Transverse colon (tissue), 4 donors: ENCODE results near the gene RPL38. TPM values are rescaled to one million over a fixed set of nuclear protein-coding genes. Genes with fewer than 3 reads are reported as not detected.

ENCODE experiments used
- DNase-seq: peaks from one replicate; pipeline ENCODE4 v3.0.0-alpha.2; 2019
- H3K27ac ChIP-seq, 4 donors: fragments of 200-600 bp; sonication (generic); 2 replicates each; pipeline ENCODE4 v1.5.1; 2016 to 2018; ENCODE audit warnings: inconsistent platforms in 4 of 4
- H3K27me3 ChIP-seq: fragments of 200-600 bp; sonication (generic); 2 replicates; pipeline ENCODE4 v1.5.1; 2017; ENCODE audit warnings: inconsistent platforms
- H3K36me3 ChIP-seq, 4 donors: fragments of 200-600 bp; sonication (generic); 2 replicates each; pipeline ENCODE4 v1.5.1; 2017 to 2019; ENCODE audit warnings: inconsistent platforms in 4 of 4
- H3K4me1 ChIP-seq, 4 donors: fragments of 200-600 bp; sonication (generic); 2 replicates each; pipeline ENCODE4 v1.5.1; 2017 to 2020; ENCODE audit warnings: inconsistent platforms in 4 of 4
- H3K4me3 ChIP-seq, 4 donors: fragments of 200-600 bp; sonication (generic); 1 replicate in 1 of 4; 2 replicates in 3 of 4; pipeline versions ENCODE4 v1.5.1 to v1.6.1; 2017 to 2019; ENCODE audit warnings: inconsistent platforms in 4 of 4
- H3K9me3 ChIP-seq, 2 donors: fragments of 200-600 bp; sonication (generic); 2 replicates each; pipeline ENCODE4 v1.5.1; 2017 to 2019; ENCODE audit warnings: inconsistent platforms in 2 of 2
- CTCF ChIP-seq, 5 experiments: fragments of 200-600 bp in 3 of 5; fragments of 450-650 bp in 2 of 5; sonication (generic) in 3 of 5; IDR thresholded peaks; 1 replicate in 2 of 5; 2 replicates in 3 of 5; pipeline ENCODE4 v1.5.1; 2016 to 2017; ENCODE audit warnings: antibody characterized with exemption in 5 of 5, inconsistent platforms in 3 of 5, mild to moderate bottlenecking in 2 of 5, moderate library complexity in 1 of 5
- EP300 ChIP-seq: sonication (generic); formaldehyde crosslinking; IDR thresholded peaks from one replicate; pipeline ENCODE4 v1.6.1; 2017; ENCODE audit warnings: antibody characterized with exemption, low read depth
- POLR2A ChIP-seq: fragments of 450-650 bp; IDR thresholded peaks from one replicate; pipeline ENCODE4 v1.6.1; 2016; ENCODE audit warnings: antibody characterized with exemption, mild to moderate bottlenecking, moderate library complexity
- POLR2AphosphoS5 ChIP-seq, 3 donors: sonication (generic); formaldehyde crosslinking; IDR thresholded peaks; one replicate each; pipeline ENCODE4 v1.6.1; 2016; ENCODE audit warnings: antibody characterized with exemption in 3 of 3
- WGBS, 2 donors: methylation state at CpG; one replicate each; pipeline ENCODE4 v1.1.5; 2018; ENCODE audit warnings: low coverage in 1 of 2; 5-methylcytosine and 5-hydroxymethylcytosine counted together
- in situ Hi-C, 4 donors: fragments of 200-750 bp; cut with MboI; loops; one replicate each; pipeline versions ENCODE4 v1.15.0 to v1.15.1; 2017; ENCODE audit warnings: low sequenced_read_pairs in 3 of 4, low pct_ligation_motif_present in 1 of 4, low pct_unique_long_range_greater_than_20kb in 1 of 4
- intact Hi-C: fragments of 100-400 bp; cut with DNase I; formaldehyde crosslinking; loops from one replicate; pipeline ENCODE4 v1.15.1; 2023; ENCODE audit warnings: low total_unique reads
- total RNA-seq, 4 donors: library from RNA; depleted of rRNA; stranded (reverse); fragments of >200 nt; gene quantifications; one replicate each; pipeline ENCODE4 v1.1.0, GENCODE V29; 2016

Gene RPL38
- total RNA-seq, 4 donors from 2014 or later = 65.1 to 310 (median 203) TPM

DNA sequence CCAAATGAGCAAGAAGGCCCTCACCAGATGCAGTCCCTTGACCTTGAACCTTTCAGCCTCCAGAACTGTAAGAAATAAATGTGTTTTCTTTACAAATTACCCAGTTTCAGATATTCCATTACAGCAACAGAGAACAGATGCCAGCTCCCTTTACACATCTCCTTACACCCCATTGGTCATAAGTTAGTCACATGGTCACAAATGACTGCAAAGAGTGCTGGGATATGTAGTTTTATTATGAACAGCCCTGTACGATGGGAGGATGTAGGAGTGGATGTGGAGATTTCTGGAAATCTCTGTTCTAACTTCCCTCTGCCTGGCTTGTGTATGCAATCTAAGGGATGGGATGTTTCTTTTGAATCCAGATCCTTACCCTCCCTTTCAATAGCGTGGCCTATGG lies 13.3 kb upstream of the RPL38 start:
- no peak for TF ChIP-seq EP300
- no peak for TF ChIP-seq CTCF (IDR thresholded peaks at IDR 0.05)
- no peak for TF ChIP-seq POLR2AphosphoS5 (IDR thresholded peaks at IDR 0.05)
- TF ChIP-seq POLR2A = no peak
- no peak overlapping the region for H3K4me3 ChIP-seq
- intact Hi-C loops = no loop called here
- peaks cover 0 to 18% (median 8%) of the 10 kb centered on the region in 4 donors for H3K4me1 ChIP-seq
- no peak for DNase-seq
- no peaks in the 10 kb centered on the region for H3K36me3 ChIP-seq
- WGBS, 2 donors = 41 to 47% methylated on average over 2 of the region's 2 CpGs
- H3K9me3 ChIP-seq = no peaks in the 10 kb centered on the region
- in situ Hi-C loops = loop anchor here in 1 of 4 donors (25.0 kb wide), 1 partner anchor 753 kb away; no protein-coding TSS in a partner anchor
- no peak overlapping the region for H3K27ac ChIP-seq
- H3K27me3 ChIP-seq = peaks cover 13% of the 10 kb centered on the region

DNA sequence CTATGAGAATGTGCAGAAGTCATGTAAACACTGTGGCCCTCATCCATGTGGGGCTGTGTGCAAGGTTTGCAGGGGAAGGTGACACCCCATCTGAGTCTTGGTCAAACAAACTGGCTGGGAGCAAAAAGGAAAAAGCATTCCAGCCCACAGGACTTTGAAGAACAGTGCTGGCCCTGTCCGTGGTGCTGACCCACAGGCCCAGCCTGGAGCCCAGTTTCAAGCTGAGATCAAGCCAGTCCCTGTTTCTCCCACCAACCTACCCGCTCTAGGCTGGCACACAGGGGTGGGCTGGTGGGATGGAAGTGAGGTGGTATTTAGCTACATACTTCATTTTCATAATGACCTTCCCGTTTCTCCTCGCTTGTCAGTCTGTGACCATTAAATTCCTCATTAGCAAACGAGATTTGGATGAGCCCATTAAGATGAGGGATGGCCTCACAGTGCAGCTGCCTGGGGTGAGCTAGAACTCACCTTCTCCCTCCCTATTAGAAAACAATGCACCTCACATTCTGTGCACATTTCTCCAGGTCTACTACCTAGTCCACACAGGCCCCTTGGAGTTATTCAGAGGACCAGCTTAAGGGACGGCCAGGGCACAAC lies 12.6 kb upstream of the RPL38 start:
- Histone ChIP-seq H3K27ac (no peak overlapping the region), H3K36me3 (no peaks in the 10 kb centered on the region), H3K4me3 (no peak overlapping the region), H3K4me1 (peaks cover 0 to 18% (median 8%) of the 10 kb centered on the region in 4 donors), H3K27me3 (peaks cover 20% of the 10 kb centered on the region), H3K9me3 (no peaks in the 10 kb centered on the region)
- DNase-seq = no peak
- TF ChIP-seq CTCF (IDR thresholded peaks at IDR 0.05) = no peak
- no peak for TF ChIP-seq POLR2A
- no peak for TF ChIP-seq EP300
- no peak for TF ChIP-seq POLR2AphosphoS5 (IDR thresholded peaks at IDR 0.05)
- intact Hi-C loops = no loop called here
- WGBS, 2 donors = 57 to 64% methylated on average over 6 of the region's 6 CpGs
- in situ Hi-C loops = loop anchor here in 1 of 4 donors (25.0 kb wide), 1 partner anchor 754 kb away; no protein-coding TSS in a partner anchor

GRCh38 chr17:74192950-74193781 lies 10.3 kb upstream of the RPL38 start:
- in situ Hi-C loops = loop anchor here in 1 of 4 donors (25.0 kb wide), 1 partner anchor 756 kb away; no protein-coding TSS in a partner anchor
- H3K36me3 ChIP-seq = no peaks in the 10 kb centered on the region
- peaks cover 0 to 21% (median 8%) of the 10 kb centered on the region in 4 donors for H3K4me1 ChIP-seq
- H3K27me3 ChIP-seq = peaks cover 36% of the 10 kb centered on the region
- H3K27ac ChIP-seq = peak overlapping the region; percentile 16 to 52 (median 34)
- no peak overlapping the region for H3K4me3 ChIP-seq
- no peaks in the 10 kb centered on the region for H3K9me3 ChIP-seq
- intact Hi-C loops = no loop called here
- TF ChIP-seq POLR2A = no peak
- peak in 2 of 3 donors; percentile 14 to 32 for TF ChIP-seq POLR2AphosphoS5 (IDR thresholded peaks at IDR 0.05)
- peak; percentile 62 for DNase-seq
- WGBS, 2 donors = 30% methylated on average over 12 of the region's 12 CpGs; no CpG with 5 or more reads in 1 of the 2 donors

DNA sequence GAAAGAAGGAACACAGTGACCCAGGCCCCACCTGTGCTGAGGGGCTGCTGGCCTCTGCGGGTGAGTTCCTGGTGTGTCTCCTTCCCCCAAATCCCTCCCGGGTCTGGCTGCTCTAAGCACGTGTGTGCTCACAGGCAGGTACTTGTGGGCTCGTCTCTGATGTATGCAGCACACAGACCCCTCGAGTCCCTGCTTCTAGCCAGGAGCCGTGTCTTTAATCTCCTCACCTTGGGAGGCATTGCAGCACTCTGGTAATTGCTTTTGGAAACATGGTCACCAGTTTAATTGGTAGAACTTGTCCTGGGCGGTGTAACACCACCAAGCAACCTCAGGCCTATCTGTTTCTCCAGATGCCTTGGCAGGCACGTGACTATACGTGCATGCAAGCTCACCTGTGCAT lies 8.8 kb upstream of the RPL38 start:
- Histone ChIP-seq H3K9me3 (no peaks in the 10 kb centered on the region), H3K36me3 (no peaks in the 10 kb centered on the region), H3K4me3 (no peak overlapping the region), H3K27ac (no peak overlapping the region), H3K27me3 (peaks cover 36% of the 10 kb centered on the region), H3K4me1 (peaks cover 0 to 25% (median 10%) of the 10 kb centered on the region in 4 donors)
- intact Hi-C loops (no loop called here), in situ Hi-C loops (loop anchor here in 1 of 4 donors (25.0 kb wide), 1 partner anchor 757 kb away; no protein-coding TSS in a partner anchor)
- no peak for DNase-seq
- WGBS, 2 donors = 83 to 100% methylated on average over 1 to 9 of the region's 9 CpGs
- TF ChIP-seq POLR2AphosphoS5 (IDR thresholded peaks at IDR 0.05) = no peak
- TF ChIP-seq POLR2A = no peak
- no peak for TF ChIP-seq EP300
- no peak for TF ChIP-seq CTCF (IDR thresholded peaks at IDR 0.05)
